ENCODE data around the gene TIMD4.
A peak's percentile ranks its signal among the peaks of the same experiment; 100 is the strongest.
"Not testable (repeated sequence)": the region's sequence is repeated elsewhere in the genome, so short reads cannot be mapped to it uniquely, and the experiment has no call there.

Gene TIMD4

DNA sequence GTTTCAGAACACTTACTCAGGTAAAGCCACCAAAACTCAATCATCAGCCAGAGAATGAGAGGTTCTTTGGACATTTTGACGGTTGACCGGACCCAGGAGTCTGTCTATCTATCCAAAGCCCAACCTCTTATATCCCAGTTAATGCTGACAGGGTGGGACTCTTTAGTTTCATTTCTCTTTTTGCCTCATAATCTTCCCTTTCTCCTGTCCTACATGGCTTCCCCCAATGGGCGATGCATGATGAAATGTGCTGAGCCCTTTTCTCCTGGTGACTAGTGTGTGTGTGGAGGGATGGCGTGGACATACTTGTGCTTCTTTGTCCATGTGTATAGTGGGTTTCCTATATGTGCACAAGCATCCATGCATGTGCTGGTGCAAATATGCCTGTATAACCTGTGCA, at the start of gene TIMD4:
Gene TIMD4 (minus strand): TSS at position 102 of the 400 bp plus-strand sequence. CDS start 28 bp downstream, at position 74.
- DNase-seq, result no peak

DNA sequence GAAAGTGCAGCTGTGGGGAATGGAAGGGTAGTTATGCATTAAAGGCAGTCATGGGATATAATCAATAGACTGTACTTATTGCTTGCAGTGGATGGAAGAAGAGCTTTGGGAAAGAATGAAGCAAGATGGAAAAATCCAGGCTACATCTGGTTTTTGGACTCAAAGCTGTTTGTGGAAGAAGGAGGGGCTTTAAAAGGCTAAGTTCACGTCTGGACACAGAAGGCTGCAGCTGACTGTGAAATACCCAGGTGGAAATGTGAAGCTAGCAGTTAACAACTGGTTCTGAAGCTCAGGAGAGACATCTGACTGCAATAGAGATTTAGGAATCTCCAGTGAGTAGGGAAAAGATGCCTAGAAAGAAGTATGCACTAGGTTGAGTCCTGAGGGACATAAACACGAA, 43.2 kb upstream of the TIMD4 start:
- DNase-seq, result no peak

DNA sequence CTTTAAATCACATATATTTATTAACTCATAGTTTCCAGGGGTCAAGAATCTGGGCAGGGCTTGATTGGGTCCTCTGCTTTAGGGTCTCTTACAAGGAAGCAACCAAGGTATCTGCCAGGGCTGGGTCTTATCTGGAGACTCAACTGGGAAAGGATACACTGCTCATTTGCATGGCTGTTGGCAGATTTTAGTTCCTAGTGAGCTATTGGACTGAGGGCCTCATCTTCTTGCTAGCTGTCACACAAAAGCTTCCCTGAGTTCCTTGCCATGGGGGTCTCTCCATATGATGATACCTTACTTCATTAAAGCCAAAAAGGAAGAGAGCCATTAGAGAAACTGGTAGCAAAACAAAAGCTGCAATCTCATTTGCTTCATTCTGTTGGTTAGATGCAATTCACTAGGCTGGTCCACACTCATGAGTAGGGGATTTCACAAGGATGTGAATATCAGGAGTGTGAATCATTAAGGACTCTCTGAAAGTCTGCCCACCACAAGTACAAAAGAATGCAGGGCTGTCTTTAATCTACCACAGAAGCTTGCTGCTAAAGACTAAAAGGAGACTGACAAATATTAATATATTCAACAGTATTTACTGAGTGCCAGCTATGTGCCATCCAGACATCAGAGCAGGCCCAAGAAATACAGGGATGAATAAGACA, 42.0 kb upstream of the TIMD4 start:
- DNase-seq, result no peak

DNA sequence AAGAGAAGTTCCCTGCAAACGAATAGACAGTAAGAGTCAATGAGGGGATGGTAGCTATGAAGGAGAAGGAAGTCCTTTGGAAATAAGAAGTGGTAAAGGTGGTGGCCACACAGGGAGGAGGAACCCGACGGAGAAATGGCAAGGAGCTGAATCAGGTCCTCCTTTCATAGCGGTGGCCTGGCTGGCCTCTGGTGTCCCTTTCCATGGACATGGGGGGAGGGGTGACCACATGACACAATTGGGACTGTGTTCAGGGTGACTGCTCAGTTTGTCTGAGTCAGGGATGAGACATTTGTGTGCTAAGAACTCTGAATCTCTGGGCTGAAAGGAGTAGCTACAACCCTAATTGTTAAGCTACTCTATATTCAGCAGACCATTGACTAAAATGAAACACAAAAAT, 28.7 kb upstream of the TIMD4 start:
- DNase-seq, result no peak

DNA sequence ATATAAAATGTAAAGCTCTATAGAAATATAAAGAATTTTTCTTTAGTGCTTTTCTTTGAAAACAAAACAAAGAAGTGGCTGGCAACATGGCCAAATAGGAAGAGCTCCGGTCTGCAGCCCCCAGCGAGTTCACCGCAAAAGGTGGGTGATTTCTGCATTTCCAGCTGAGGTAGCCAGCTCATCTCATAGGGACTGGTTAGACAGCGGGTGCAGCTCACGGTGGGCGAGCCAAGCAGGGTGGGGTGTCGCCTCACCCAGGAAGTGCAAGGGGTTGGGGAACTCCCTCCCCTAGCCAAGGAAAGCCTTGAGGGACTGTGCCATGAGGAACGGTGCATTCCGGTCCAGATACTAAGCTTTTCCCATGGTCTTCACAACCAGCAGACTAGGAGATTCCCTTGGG, 21.0 kb upstream of the TIMD4 start:
- no peak for DNase-seq

DNA sequence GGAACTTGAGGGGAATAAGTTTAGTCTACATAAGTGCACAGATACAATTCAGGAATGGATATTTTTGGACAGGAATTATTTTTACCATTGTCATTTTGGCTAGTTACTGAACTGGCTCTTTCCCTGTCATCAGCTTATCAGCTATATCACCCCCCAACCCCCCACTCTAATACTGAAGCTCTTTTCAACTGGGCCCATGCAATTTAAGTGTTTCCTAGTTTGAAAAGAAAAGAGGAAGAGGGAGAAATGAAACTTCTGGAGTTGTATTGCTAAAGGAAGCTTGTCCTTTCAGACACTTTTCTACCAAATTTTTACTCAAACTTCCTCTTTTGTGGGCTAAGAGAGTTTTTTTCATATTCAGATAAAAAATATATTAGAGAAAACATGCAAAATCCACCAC, 18.5 kb upstream of the TIMD4 start:
- DNase-seq, result no peak

DNA sequence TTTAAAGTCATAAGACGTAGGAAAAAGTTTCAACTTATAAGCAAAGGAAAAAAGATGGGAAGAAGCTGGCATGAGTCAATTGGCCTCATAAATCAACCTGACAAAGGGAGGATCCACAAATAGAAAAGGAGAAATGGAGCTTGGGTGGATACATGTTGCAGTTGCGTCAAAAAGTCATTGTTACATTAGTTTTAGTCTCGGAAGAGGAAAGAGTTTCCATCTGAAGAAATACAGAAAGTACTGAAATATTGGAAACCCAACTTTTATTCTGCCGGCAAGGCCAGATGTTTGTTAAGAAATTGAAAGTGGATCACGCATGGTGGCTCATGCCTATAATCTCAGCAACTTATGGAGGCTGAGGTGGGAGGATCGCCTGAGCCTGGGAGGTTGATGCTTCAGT, 11.3 kb upstream of the TIMD4 start:
- no peak for DNase-seq

DNA sequence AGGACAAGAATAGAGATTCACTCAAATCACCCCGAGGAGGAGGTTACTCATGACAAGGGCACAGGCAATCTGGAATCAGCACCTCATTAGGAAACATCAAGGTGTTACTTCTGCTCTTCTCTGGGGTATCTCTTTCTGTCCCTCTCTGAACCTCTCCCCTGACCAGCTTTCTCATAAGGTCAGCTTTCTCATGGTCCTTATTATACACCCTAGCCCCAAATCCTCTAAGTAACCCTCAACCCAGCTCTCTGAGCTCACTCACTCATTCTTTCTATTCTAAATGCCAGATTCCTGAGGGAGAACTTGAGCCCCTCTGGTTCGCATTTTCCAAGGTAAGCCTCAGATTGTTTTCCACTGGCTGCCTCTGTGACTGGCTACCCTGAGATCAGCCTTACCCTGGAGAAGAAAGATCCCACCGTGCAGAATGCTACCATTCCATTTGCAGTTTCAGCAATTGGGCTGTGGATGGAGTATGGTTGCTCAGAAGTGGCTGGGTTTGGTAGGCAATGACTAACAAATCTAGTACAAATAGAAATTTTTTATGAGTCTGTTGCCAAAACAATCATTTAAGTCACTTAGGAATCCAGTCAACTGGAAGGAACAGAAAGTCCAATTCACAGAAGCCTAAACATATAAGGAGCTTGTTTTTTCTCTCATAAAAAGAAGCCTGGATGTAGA, 9.0 kb upstream of the TIMD4 start:
- no peak for DNase-seq

DNA sequence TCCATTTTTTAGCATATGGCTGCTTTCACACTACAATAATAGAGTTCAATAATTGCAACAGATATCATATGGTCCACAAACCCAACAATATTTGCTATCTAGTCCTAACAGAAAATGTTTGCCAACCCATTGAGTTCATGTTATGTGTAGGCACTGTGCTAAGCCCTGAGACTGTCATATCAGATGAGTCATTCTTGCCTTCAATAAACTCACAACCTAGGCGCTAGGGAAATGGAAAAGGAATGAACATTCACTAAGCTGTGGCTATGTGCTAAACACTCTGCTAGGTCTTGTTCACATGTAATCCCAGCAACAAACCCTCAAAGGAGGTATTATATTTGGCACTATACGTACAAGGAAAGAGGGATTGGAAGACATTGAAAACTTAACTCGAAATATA, 8.4 kb upstream of the TIMD4 start:
- DNase-seq, result no peak

DNA sequence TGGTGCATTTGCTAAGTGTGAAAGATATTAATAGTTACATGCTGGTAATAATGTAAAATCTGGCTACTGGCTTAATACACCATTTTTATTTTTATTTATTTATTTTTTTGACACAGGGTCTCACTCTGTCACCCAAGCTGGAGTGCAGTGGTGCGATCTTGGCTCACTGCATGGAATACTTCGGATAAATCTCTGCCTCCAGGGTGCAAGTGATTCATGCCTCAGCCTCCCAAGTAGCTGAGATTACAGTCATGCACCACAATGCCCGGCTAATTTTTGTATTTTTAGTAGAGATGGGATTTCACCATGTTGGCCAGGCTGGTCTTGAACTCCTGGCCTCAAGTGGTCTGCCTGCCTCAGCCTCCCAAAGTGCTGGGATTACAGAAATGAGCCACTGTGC, 4.4 kb upstream of the TIMD4 start:
- DNase-seq, result not testable (repeated sequence)

DNA sequence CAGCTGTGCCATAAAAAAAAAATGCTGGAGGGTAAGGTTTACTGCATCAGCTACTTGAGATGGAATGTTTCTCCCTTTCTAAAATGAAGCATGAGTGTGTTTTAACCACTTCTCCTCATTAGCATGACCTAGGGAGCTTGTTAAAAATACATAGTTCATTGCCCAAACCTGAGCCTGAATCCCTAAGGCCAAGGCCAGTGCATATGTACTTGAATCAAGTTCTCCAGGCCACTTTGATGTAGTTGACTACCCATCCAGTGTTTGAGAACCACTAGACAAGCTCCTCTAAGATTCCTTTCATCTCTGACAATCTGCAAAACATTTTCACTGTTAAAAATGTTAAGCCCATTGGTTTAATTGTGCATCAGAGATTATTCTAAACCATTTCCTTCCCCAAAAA, 6.7 kb downstream of the TIMD4 start:
- DNase-seq, result no peak

DNA sequence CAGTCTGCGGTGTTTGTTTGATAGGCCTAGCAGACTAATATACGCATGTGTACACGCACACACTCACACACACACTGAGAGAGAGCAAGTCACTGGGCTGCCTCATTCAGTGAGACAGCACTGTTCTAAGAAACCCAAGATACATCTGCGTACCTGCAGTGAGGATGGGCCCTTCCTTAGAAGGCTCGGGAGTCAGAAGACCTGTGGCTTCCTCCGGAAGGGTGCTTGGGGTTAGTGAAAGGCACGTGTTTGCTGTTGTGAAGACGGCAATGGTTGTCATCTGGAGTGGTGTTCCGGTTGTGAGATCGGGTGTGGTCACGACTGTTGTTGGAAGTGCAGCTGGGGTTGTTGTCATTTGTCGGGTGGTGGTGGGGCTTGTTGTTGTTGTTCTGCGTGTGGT, 11.7 kb downstream of the TIMD4 start:
- DNase-seq, result no peak

DNA sequence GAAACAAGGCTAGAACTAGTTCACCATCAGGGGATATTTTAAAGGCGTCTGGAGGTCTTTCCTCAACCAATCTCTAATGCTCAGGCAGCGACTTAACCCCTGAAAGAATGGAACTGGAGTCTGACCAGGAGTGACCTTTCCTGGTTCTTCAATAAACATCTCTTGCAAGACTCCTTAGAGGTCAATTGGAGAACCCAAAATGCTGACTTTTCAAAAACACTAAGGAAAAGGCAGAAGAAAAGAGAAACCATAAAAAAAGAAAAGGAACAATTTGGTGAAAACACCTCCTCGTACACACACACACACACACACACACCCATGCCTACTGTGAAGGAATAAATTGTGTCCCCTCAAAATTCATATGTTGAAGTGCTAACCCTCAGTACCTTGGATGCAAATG, 12.3 kb downstream of the TIMD4 start:
- DNase-seq, result no peak

DNA sequence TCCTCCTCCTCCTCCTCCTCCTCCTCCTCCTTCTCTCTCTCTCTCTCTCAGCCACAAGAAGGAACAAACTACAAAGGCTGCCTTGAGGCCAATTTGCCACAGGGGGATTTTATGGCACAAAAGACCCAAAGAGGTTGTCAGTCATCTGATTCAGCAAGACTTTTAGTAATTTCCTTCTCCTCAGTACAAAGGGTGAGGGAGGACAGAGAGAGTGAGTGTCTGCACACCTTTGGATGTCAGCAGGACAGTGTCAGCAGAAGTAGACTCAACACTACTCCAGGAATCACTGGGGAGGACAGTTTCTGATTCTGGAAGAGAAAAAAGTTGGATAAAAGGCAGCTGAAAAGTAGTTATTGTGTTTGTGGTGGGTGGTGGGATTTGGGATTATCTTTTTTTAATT, 13.6 kb downstream of the TIMD4 start:
- DNase-seq, result no peak

DNA sequence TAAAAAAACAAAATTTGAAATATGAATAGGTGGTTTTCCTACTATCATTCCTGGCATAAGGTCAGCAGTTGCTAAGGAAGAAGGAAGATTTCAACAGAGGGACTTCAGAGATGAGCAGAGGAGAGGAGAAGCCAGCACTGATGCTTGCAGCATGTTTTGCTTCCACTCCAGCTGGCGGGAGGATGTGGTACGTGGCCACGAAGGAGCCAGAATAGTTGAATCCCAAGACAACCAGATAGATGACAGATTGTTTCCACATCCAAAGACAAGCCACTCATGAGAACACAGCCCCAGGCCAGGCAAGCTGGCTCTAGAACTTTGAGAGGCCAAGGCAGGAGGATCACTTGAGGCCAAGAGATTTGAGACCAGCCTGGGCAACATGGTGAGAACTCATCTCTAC, 15.1 kb downstream of the TIMD4 start:
- DNase-seq, result no peak

DNA sequence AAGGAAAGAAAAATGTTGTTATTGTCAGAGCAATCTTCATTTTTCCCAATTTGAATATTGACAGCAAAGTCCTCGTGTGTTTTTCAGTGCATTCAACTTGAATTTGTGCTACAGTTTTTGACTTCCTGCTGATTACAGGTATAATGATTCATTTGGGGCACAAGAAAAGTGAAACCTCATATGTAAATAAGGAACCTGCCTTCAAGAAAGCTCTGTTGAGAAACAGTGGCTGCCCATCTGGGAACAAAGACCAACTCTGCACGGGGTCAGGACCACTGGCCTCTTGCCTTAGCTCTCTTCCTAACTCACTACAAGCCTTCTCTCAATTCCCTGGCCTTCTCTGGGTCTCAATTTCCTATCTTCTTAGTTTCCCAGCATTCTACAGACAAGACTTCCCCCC, 21.0 kb downstream of the TIMD4 start:
- DNase-seq, result no peak

DNA sequence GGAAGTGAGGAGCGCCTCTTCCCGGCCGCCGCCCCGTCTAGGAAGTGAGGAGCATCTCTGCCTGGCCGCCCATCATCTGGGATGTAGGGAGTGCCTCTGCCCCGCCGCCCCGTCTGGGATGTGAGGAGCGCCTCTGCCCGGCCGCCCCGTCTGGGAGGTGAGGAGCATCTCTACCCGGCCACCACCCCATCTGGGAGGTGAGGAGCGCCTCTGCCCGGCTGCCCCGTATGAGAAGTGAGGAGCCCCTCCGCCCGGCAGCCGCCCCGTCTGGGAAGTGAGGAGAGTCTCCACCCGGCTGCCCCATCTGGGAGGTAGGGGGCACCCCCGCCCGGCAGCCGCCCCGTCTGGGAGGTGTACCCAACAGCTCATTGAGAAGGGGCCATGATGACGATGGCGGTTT, 22.6 kb downstream of the TIMD4 start:
- not testable (repeated sequence) for DNase-seq

DNA sequence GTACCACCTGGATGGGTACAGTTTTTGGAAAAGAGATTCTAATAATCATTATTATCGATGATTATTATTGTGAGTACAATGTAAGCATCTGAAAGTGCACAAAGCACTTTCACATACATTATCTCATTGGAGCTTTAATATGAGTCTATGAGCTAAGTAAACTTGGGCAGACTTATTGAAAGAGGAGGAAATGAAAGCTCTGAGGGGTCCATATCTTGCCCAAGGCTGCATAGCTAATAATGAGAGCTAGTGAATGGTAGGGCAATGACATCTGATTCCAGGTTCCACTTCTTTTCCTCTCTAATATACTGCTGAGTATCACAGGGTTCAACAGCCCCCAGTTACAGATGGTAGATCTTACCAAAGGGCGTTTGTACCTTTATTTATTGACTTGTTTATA, 26.1 kb downstream of the TIMD4 start:
- no peak for DNase-seq

DNA sequence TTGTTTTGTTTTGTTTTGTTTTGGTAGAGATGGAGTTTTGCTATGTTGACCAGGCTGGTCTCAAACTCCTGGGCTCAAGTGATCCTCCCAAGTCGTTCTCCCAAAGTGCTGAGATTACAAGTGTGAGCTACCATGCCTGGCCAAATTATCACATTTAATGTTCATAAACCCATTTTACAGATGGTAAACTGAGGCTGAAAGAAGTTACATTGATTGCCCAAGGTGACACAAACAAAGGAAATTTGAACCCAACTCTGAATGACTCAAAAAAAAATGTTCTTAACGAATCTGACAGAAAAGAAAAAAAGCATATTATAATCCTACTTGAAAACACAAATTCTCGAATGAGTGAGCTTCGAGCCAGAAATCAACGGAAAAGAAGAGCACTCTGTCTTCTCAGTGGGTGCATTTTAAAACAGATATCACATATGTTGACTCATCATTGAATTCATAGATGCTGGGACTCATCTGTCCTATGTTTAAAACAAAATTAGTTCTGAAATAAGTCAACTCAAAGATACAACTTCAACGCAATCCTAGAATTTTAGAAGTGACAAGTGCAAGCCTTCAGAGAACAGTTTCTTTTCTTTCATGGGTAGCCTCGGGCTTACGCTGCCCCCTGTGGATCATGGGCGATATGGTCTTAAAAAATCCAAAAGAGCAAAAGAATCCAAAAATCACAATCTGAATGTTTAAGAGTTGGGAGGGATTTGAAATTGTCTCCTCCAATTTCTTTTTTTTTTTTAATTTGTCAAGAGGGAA, 28.4 kb downstream of the TIMD4 start:
- peak; percentile 6 for DNase-seq

DNA sequence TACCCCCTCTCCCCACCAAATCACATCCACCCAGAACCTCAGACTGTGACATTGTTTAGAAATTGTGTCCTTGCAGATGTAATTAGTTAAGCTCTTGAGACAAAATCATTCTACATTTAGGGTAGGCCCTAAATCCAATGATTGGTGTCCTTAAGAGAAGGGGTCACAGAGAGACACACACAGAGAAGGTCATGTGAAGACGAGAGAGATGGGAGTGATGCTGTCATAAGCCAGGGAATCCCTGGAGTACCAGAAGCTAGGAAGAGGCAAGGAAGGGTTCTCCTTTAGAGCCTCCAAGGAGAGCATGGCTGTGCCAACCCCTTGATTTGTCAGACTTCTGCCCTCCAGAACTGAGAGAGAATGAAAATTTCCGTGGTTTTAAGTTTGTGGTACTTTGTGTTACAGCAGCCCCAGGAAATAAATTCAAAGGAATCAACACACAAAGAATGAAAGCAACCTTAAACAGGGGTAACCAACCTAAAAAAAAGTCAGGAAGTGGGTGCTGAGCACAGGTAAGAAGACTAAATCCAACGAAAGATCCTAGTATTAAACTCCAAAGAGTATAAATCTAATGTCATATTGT, 33.6 kb downstream of the TIMD4 start:
- DNase-seq, result no peak

DNA sequence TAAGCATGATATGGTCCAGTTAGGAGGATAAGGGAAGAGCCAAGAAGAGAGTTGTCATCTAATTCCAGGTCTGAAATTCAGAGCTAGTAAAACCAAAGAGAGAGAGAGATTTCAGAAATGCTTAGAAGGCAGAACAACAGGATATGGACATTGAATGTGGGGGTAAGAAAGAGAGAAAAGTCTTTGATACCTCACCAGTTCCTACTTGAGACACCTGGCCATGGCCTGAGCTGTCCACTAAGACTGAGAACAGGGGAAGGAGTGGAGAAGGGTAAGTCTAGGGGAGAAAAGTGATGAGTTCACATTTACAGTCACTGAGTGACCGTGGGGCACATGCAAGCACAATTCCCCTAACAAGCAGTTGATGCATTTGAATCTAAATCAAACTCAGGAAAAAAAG, 35.5 kb downstream of the TIMD4 start:
- DNase-seq, result no peak

DNA sequence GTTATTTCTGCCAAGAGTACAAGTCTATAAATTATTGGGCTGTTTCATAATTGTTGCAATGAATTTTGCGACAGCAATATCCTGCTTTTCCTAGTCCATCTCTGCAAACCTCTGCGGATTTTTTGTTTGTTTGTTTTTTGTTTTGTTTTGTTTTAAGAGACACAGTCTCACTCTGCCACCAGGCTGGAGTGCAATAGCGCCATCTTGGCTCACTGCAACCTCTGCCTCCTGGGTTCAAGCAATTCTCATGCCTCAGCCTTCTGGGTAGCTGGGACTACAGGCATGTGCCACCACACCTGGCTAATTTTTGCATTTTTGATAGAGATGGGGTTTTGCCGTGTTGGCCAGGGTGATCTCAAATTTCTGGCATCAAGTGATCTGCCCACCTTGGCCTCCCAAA, 37.3 kb downstream of the TIMD4 start:
- DNase-seq, result not testable (repeated sequence)

DNA sequence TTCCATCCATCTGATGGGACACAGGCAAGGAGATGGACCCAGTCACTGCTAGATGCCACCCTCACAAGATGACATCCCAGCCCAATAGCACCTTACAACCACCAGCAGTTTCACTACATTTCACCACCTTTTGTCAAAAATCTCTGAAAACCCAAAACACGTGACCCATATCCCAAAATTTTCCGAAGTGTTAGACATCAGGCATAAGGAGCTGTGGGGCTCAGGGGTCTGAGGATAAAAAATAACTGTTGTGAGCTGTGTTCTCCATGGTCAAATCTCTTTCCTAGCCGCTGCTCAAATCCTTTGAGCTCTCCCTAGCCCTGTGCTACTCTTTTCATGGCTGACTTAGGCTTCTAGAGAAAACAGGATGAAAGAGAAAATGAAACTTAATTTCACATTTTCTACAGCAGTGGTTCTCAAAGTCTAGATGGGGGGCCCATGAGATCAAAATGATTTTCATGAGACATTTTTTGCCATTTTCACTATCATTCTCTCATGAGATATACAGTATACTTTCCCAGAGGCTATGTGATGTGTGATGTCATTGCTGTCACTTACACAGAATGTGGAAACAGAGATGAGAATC, 40.7 kb downstream of the TIMD4 start:
- DNase-seq, result no peak
